Muscle layer of colon (tissue), 2 donors: Measurements from ENCODE around the gene EEF1AKMT4.
"Not testable (repeated sequence)": the region's sequence is repeated elsewhere in the genome, so short reads cannot be mapped to it uniquely, and the experiment has no call there.

Source experiments
- H3K27ac ChIP-seq: one replicate; pipeline ENCODE4 v1.7.0; 2013; ENCODE audit warnings: low read depth, mild to moderate bottlenecking, low read length, moderate library complexity
- H3K27me3 ChIP-seq, 2 donors: one replicate each; pipeline ENCODE4 v1.7.0; 2013; ENCODE audit warnings: low read length in 2 of 2, mild to moderate bottlenecking in 2 of 2; ENCODE audit not compliant: insufficient read depth in 2 of 2, control insufficient read depth in 1 of 2
- H3K36me3 ChIP-seq: one replicate; pipeline ENCODE4 v1.7.0; 2013; ENCODE audit warnings: mild to moderate bottlenecking, low read length; ENCODE audit not compliant: insufficient read depth
- H3K4me1 ChIP-seq: one replicate; pipeline ENCODE4 v1.7.0; 2013; ENCODE audit warnings: mild to moderate bottlenecking, low read length; ENCODE audit not compliant: insufficient read depth
- H3K4me3 ChIP-seq, 2 donors: one replicate each; pipeline ENCODE4 v1.7.0; 2013; ENCODE audit warnings: low read length in 2 of 2, low read depth in 1 of 2, mild to moderate bottlenecking in 1 of 2, moderate library complexity in 1 of 2
- H3K9ac ChIP-seq: one replicate; pipeline ENCODE4 v1.7.0; 2013; ENCODE audit warnings: low read length
- H3K9me3 ChIP-seq: one replicate; pipeline ENCODE4 v1.7.0; 2013; ENCODE audit warnings: mild to moderate bottlenecking, low read length
- donor health status: abdominal sarcoma.
- donor health status: Adenocarcinoma of cecum.

Gene EEF1AKMT4

DNA sequence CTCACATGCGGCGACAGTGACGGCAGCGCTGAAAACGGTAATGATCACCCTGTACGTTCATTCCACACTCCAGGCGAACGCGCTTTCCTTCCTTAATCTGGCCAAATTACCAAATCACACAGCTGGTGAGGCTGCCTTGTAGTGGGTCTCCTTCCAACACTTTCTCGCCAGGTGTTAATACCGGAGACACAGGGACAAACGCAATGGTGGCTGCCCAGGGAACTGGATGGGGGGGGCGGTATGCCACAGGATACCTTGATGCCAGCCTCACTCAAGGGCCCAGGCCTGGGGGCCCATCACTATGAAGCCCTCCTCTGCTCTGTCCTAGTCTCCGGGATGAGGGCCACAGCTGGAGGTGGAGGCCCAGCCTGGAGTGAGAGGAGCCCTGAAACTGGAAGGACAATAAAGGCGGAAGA lies 13.3 kb downstream of the EEF1AKMT4 start:
- Histone ChIP-seq H3K4me1 (peaks cover 4% of the 10 kb centered on the region), H3K9me3 (no peaks in the 10 kb centered on the region), H3K4me3 (no peak overlapping the region), H3K9ac (no peak overlapping the region), H3K36me3 (no peaks in the 10 kb centered on the region), H3K27me3 (peaks cover 32 to 58% of the 10 kb centered on the region in 2 donors), H3K27ac (no peak overlapping the region)

- not testable (repeated sequence) for H3K4me3 ChIP-seq, H3K9ac ChIP-seq, H3K27ac ChIP-seq, H3K36me3 ChIP-seq, H3K4me1 ChIP-seq, H3K9me3 ChIP-seq
- peaks cover 10 to 21% of the 10 kb centered on the region in 2 donors for H3K27me3 ChIP-seq
Measured at GRCh38 chr3:184267249-184267648, 17.8 kb downstream of the EEF1AKMT4 start.

DNA sequence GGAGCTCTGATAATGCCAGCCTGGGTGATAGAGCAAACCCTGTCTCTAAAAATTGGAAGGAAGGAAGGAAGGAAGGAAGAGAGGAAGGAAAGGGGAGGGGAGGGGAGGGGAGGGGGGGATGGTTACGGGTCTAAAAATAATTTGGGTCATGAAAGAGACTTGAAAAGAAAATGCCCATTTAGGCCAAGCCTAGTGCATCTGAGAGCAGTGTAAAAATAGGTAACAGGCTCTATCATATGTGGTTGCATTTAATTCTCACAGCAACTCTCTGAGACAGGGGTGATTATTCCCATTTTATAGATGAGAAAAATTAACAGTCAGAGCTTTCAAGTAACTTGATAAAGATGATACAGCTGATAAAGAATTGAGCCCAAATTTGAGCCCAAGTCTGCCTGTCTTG lies 22.8 kb downstream of the EEF1AKMT4 start:
- Histone ChIP-seq H3K27me3 (peaks cover 10 to 23% of the 10 kb centered on the region in 2 donors), H3K9ac (no peak overlapping the region), H3K4me3 (no peak overlapping the region), H3K4me1 (no peaks in the 10 kb centered on the region), H3K36me3 (no peaks in the 10 kb centered on the region), H3K27ac (no peak overlapping the region), H3K9me3 (no peaks in the 10 kb centered on the region)

GRCh38 chr3:184275381-184275701 lies 25.9 kb downstream of the EEF1AKMT4 start:
- Histone ChIP-seq H3K4me1 (no peaks in the 10 kb centered on the region), H3K9ac (no peak overlapping the region), H3K27ac (no peak overlapping the region), H3K36me3 (no peaks in the 10 kb centered on the region), H3K9me3 (no peaks in the 10 kb centered on the region), H3K4me3 (no peak overlapping the region), H3K27me3 (peaks cover 10 to 24% of the 10 kb centered on the region in 2 donors)

DNA sequence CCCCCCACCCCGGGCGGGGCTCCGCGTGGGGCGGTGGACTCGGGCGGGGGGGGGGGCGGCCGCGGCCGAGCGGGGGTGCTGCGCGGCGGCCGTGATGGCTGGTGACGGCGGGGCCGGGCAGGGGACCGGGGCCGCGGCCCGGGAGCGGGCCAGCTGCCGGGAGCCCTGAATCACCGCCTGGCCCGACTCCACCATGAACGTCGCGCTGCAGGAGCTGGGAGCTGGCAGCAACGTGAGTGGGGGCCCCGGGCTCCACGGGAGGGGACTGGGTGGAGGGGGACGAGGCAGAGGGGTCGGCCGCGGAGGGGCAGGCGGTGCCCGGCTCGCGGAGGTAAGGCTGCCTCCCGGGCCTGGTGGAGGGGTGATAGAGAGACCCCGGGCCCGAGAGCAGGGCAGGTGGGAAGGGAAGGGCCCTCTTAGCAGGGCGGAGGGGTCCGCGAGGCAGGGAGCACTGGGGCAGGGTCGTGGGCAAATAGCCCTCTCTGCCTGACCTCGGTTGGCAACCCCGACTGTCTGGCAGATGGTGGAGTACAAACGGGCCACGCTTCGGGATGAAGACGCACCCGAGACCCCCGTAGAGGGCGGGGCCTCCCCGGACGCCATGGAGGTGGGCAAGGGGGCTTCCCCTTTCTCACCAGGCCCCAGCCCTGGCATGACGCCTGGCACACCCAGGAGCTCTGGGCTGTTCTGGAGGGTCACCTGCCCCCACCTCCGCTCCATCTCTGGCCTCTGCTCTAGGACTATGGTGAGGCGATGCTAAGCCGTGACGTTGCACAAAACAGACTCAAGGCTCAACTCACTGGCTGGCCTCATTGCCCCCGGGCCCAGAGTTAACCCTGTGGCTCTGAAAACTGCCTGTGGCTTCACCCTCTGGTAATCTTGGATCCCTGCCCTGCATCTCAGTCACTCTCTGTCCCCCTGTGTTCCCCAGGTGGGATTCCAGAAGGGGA lies 26.8 kb downstream of the EEF1AKMT4 start, which contains the start of gene ECE2:
Gene ECE2, plus strand, starts transcription at position 62 of the 950 bp plus-strand sequence. Its CDS starts 132 bp downstream, at position 194.
- Histone ChIP-seq H3K4me3 (no peak within 1 kb of the TSS), H3K9ac (no peak within 1 kb of the TSS), H3K27ac (no peak within 1 kb of the TSS), H3K27me3 (peaks cover 10 to 24% of the 10 kb centered on the region in 2 donors), H3K4me1 (no peaks in the 10 kb centered on the region), H3K36me3 (no peaks in the 10 kb centered on the region), H3K9me3 (no peaks in the 10 kb centered on the region)

DNA sequence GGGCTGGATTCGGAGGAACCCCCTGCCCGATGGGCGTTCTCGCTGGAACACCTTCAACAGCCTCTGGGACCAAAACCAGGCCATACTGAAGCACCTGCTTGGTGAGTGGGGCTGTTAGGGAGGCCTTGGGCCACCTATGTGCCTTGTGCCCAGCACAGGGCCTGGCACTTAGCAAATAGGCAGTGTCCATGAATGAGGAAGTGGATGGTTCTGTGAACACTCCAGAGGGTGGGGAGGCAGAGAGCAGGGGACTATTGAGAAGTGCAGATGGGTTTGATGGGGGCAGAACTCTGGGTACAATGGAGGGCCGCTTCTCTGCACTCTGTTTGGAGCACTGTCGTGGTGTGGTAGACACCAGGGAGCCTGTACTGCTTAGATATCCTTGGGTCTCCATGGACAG lies 27.9 kb downstream of the EEF1AKMT4 start:
- Histone ChIP-seq H3K27me3 (peaks cover 10 to 24% of the 10 kb centered on the region in 2 donors), H3K9me3 (no peaks in the 10 kb centered on the region), H3K4me1 (no peaks in the 10 kb centered on the region)

GRCh38 chr3:184282941-184283340 lies 33.5 kb downstream of the EEF1AKMT4 start:
- Histone ChIP-seq H3K9ac (no peak overlapping the region), H3K27me3 (peaks cover 0 to 4% of the 10 kb centered on the region in 2 donors), H3K27ac (no peak overlapping the region), H3K36me3 (no peaks in the 10 kb centered on the region), H3K4me1 (no peaks in the 10 kb centered on the region), H3K9me3 (no peaks in the 10 kb centered on the region), H3K4me3 (no peak overlapping the region)

More for the DNA sequence above, 27.9 kb downstream of the EEF1AKMT4 start:
- no peak overlapping the region for H3K9ac ChIP-seq
- H3K36me3 ChIP-seq: no peaks in the 10 kb centered on the region
- no peak overlapping the region for H3K4me3 ChIP-seq
- no peak overlapping the region for H3K27ac ChIP-seq

- no peaks in the 10 kb centered on the region for H3K36me3 ChIP-seq
- H3K27me3 ChIP-seq: peaks cover 0 to 4% of the 10 kb centered on the region in 2 donors
- H3K9me3 ChIP-seq: no peaks in the 10 kb centered on the region
- H3K9ac ChIP-seq: no peak overlapping the region
- no peak overlapping the region for H3K27ac ChIP-seq
- H3K4me1 ChIP-seq: no peaks in the 10 kb centered on the region
- H3K4me3 ChIP-seq: no peak overlapping the region
Measured at GRCh38 chr3:184283681-184284080, 34.2 kb downstream of the EEF1AKMT4 start.

- Histone ChIP-seq H3K27me3 (peaks cover 0 to 4% of the 10 kb centered on the region in 2 donors), H3K9me3 (no peaks in the 10 kb centered on the region), H3K4me3 (no peak overlapping the region), H3K27ac (no peak overlapping the region), H3K4me1 (no peaks in the 10 kb centered on the region), H3K36me3 (no peaks in the 10 kb centered on the region), H3K9ac (no peak overlapping the region)
Measured at GRCh38 chr3:184284696-184285095, 35.2 kb downstream of the EEF1AKMT4 start.

GRCh38 chr3:184289426-184289938 lies 40.0 kb downstream of the EEF1AKMT4 start:
- H3K4me1 ChIP-seq: no peaks in the 10 kb centered on the region

GRCh38 chr3:184290331-184290730 lies 40.9 kb downstream of the EEF1AKMT4 start:
- Histone ChIP-seq H3K27me3 (peaks cover 0 to 4% of the 10 kb centered on the region in 2 donors), H3K9ac (no peak overlapping the region), H3K27ac (no peak overlapping the region), H3K4me3 (no peak overlapping the region), H3K4me1 (no peaks in the 10 kb centered on the region), H3K9me3 (no peaks in the 10 kb centered on the region), H3K36me3 (no peaks in the 10 kb centered on the region)

More at GRCh38 chr3:184289426-184289938, 40.0 kb downstream of the EEF1AKMT4 start:
- no peaks in the 10 kb centered on the region for H3K36me3 ChIP-seq
- H3K9ac ChIP-seq: no peak overlapping the region
- H3K27ac ChIP-seq: no peak overlapping the region
- no peaks in the 10 kb centered on the region for H3K9me3 ChIP-seq
- peaks cover 0 to 4% of the 10 kb centered on the region in 2 donors for H3K27me3 ChIP-seq
- H3K4me3 ChIP-seq: no peak overlapping the region
